ENCODE data around the gene MGA. TPM values are rescaled to one million over a fixed set of nuclear protein-coding genes. Genes with fewer than 3 reads are reported as not detected.

The MGA gene
- polyA plus RNA-seq, 3 donors = 2.7 to 6.9 (median 4.2) TPM

DNA sequence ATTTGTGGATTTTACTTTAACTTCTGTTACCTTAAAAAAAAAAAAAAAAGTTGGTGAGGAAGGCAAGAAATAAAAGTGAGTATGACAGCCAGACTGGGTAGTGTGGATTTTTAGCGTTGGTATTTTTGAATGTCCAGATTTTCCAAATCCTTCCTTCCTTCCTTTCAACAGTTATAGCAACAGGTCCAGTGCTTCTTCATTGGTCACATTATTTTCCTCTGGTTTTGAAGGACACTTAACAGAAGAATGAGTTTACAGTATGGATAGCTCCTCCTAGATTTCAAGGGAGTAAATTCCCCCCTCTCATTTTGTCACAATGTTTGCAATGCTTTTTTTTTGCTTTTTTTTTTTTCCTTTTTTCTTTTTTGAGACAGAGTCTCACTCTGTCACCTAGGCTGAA, 120.5 kb downstream of the MGA start:
- Histone ChIP-seq H3K4me3 (replicated peaks in 1 of 3; ENCODE audit: low read depth in 2 of 3, low read length in 3 of 3) (no peak overlapping the region), H3K27ac (ENCODE audit: low read depth in 1 of 2, low read length in 2 of 2) (no peak overlapping the region), H3K9ac (ENCODE audit: insufficient read depth, low read length, poor library complexity, severe bottlenecking) (no peak overlapping the region), H4K20me1 (ENCODE audit: insufficient read depth, low read length) (no peaks in the 10 kb centered on the region), H3K9me3 (replicated peaks in 1 of 2; ENCODE audit: control insufficient read depth in 1 of 2, insufficient read depth in 1 of 2, low read length in 2 of 2) (no peaks in the 10 kb centered on the region), H2AFZ (ENCODE audit: insufficient read depth, low read depth, low read length, poor library complexity, severe bottlenecking) (no peak overlapping the region), H3K4me1 (ENCODE audit: control insufficient read depth in 1 of 2, insufficient read depth in 2 of 2, low read length in 2 of 2) (peaks cover 4% of the 10 kb centered on the region in 2 donors), H3K36me3 (replicated peaks in 1 of 2; ENCODE audit: control insufficient read depth in 1 of 2, insufficient read depth in 2 of 2, low read length in 2 of 2) (no peaks in the 10 kb centered on the region), H3K79me2 (ENCODE audit: insufficient read depth, low read length) (peaks cover 6% of the 10 kb centered on the region), H3K27me3 (ENCODE audit: control insufficient read depth in 2 of 2, insufficient read depth in 2 of 2, low read length in 2 of 2) (no peaks in the 10 kb centered on the region), H3K4me2 (replicated peaks; ENCODE audit: extremely low read depth, low read length, poor library complexity, severe bottlenecking) (no peak overlapping the region)
- no peak for DNase-seq
- H3K4me1 Mint-ChIP-seq = peaks cover 27% of the 10 kb centered on the region
- no peaks in the 10 kb centered on the region for H3K9me3 Mint-ChIP-seq
- intact Hi-C loops (cut with micrococcal nuclease) = no loop called here
- H3K27me3 Mint-ChIP-seq (ENCODE audit: low read depth in 3 of 3) = no peaks in the 10 kb centered on the region
- H3K27ac Mint-ChIP-seq = no peak overlapping the region
- TF ChIP-seq, protein P1, sequence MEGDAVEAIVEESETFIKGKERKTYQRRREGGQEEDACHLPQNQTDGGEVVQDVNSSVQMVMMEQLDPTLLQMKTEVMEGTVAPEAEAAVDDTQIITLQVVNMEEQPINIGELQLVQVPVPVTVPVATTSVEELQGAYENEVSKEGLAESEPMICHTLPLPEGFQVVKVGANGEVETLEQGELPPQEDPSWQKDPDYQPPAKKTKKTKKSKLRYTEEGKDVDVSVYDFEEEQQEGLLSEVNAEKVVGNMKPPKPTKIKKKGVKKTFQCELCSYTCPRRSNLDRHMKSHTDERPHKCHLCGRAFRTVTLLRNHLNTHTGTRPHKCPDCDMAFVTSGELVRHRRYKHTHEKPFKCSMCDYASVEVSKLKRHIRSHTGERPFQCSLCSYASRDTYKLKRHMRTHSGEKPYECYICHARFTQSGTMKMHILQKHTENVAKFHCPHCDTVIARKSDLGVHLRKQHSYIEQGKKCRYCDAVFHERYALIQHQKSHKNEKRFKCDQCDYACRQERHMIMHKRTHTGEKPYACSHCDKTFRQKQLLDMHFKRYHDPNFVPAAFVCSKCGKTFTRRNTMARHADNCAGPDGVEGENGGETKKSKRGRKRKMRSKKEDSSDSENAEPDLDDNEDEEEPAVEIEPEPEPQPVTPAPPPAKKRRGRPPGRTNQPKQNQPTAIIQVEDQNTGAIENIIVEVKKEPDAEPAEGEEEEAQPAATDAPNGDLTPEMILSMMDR (IDR thresholded peaks at IDR 0.05) = no peak
- peaks cover 14 to 22% of the 10 kb centered on the region in 2 donors for H3K36me3 Mint-ChIP-seq
- H3K4me3 Mint-ChIP-seq = no peak overlapping the region
- WGBS (ENCODE audit: insufficient coverage) = no CpG with 5 or more reads among the region's 1 CpG

DNA sequence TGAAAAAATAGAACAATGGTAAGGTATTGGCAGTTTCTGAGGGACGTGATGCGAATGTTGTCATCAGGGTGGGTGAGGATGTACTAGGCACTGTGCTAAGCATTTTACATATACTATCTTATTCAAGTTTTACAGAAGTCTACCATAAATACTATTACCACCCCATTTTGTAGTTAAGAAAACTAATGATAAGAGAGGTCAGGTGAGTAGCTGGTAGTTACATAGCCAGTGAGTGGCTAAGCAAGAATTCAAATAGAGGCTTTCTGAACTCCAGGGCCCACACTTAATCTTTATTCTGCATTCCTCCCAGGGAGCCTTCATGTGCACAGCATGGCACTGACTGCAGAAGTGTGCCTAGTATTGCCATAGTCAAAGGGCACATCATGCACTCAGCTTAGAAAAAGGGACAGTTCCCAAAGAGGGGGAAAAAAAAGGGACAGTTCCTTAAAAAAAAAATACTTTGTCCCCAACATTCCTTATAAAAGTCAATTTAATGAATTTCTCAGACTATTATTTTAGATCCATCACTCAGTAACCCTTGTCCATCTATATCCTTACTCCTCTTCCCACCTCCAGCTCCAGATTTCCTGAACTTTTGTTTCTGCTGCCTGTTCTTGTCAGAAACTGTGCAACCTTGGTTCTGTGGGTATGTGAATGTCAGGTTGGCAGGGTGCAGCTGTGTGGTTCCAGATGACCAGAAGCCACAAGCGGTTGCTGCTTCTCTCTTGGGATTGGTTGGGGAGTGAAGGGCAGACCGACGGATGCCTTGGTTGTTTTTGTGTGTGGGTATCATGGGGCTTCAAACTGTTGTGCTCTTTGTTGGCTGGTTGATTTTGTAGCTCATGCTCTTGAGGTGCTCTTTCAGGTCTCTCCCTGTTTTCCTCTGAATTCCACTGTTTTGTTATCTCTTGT, 122.4 kb downstream of the MGA start:
- Mint-ChIP-seq H3K4me3 (no peak overlapping the region), H3K27me3 (ENCODE audit: low read depth in 3 of 3) (no peaks in the 10 kb centered on the region), H3K27ac (no peak overlapping the region), H3K4me1 (peaks cover 15% of the 10 kb centered on the region), H3K36me3 (peaks cover 14 to 19% of the 10 kb centered on the region in 2 donors), H3K9me3 (no peaks in the 10 kb centered on the region)
- Histone ChIP-seq H3K36me3 (replicated peaks in 1 of 2; ENCODE audit: control insufficient read depth in 1 of 2, insufficient read depth in 2 of 2, low read length in 2 of 2) (no peaks in the 10 kb centered on the region), H4K20me1 (ENCODE audit: insufficient read depth, low read length) (no peaks in the 10 kb centered on the region), H3K4me3 (replicated peaks in 1 of 3; ENCODE audit: low read depth in 2 of 3, low read length in 3 of 3) (no peak overlapping the region), H2AFZ (ENCODE audit: insufficient read depth, low read depth, low read length, poor library complexity, severe bottlenecking) (no peak overlapping the region), H3K4me1 (ENCODE audit: control insufficient read depth in 1 of 2, insufficient read depth in 2 of 2, low read length in 2 of 2) (no peaks in the 10 kb centered on the region), H3K4me2 (replicated peaks; ENCODE audit: extremely low read depth, low read length, poor library complexity, severe bottlenecking) (no peak overlapping the region), H3K9ac (ENCODE audit: insufficient read depth, low read length, poor library complexity, severe bottlenecking) (no peak overlapping the region), H3K27me3 (ENCODE audit: control insufficient read depth in 2 of 2, insufficient read depth in 2 of 2, low read length in 2 of 2) (no peaks in the 10 kb centered on the region), H3K27ac (ENCODE audit: low read depth in 1 of 2, low read length in 2 of 2) (no peak overlapping the region), H3K9me3 (replicated peaks in 1 of 2; ENCODE audit: control insufficient read depth in 1 of 2, insufficient read depth in 1 of 2, low read length in 2 of 2) (no peaks in the 10 kb centered on the region), H3K79me2 (ENCODE audit: insufficient read depth, low read length) (no peaks in the 10 kb centered on the region)
- intact Hi-C loops (cut with micrococcal nuclease) = no loop called here
- 31% methylated on average over 2 of the region's 5 CpGs for WGBS (ENCODE audit: insufficient coverage)
- DNase-seq = no peak
- TF ChIP-seq, protein P1 (IDR thresholded peaks at IDR 0.05) = no peak
